ENCODE results near the gene FAT4.

DNA sequence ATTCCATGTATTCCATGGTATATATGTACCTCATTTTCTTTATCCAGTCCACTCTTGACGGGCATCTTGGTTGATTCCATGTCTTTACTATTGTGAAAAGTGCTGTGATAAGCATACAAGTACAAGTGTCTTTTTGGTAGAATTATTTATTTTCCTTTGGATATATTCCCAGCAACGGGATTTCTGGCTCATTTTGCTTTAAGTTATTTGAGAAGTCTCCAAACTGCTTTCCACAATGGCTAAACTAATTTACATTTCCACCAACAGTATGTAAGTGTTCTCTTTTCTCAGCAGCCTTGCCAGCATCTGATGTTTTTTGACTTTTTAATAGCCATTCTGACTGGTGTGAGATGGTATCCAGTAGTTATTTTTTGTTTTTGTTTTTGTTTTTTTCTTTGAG, 17.6 kb upstream of the FAT4 start:
- TF ChIP-seq, protein P1, sequence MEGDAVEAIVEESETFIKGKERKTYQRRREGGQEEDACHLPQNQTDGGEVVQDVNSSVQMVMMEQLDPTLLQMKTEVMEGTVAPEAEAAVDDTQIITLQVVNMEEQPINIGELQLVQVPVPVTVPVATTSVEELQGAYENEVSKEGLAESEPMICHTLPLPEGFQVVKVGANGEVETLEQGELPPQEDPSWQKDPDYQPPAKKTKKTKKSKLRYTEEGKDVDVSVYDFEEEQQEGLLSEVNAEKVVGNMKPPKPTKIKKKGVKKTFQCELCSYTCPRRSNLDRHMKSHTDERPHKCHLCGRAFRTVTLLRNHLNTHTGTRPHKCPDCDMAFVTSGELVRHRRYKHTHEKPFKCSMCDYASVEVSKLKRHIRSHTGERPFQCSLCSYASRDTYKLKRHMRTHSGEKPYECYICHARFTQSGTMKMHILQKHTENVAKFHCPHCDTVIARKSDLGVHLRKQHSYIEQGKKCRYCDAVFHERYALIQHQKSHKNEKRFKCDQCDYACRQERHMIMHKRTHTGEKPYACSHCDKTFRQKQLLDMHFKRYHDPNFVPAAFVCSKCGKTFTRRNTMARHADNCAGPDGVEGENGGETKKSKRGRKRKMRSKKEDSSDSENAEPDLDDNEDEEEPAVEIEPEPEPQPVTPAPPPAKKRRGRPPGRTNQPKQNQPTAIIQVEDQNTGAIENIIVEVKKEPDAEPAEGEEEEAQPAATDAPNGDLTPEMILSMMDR (IDR thresholded peaks at IDR 0.05; ENCODE audit: borderline replicate concordance, extremely low read depth, low read length, poor library complexity, severe bottlenecking) = no peak
- TF ChIP-seq EZH2 (IDR thresholded peaks at IDR 0.05; ENCODE audit: borderline replicate concordance, low read depth, low read length, severe bottlenecking) = no peak

Measured in DND-41 (cell line).